ENCODE measurements around the gene RNF11.

Gene RNF11

DNA sequence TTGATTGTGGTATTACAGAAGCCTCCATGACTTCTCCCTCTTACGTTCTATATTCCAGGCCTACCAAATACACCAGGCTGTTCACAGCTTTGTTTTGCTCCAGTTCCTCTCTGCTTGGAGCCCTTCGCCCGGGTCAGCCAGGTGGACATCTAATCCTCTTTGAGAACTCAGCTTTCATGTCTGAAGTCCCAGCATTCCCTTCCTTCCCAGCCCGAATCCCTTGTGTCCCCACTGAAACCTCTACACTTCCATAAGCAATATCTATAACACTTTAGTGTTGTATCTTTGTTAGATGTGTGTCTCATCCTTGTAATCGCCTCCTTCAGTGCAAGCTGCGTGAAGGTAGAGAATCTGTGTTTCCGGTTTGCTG lies 1.9 kb downstream of the RNF11 start:
- Mint-ChIP-seq H3K36me3 (ENCODE audit: low read depth) (peaks cover under 1% of the 10 kb centered on the region), H3K4me3 (no peak overlapping the region), H3K27ac (no peak overlapping the region), H3K4me1 (peaks cover 41% of the 10 kb centered on the region), H3K9me3 (no peaks in the 10 kb centered on the region), H3K27me3 (ENCODE audit: low read depth) (no peaks in the 10 kb centered on the region)
- TF ChIP-seq CTCF (IDR thresholded peaks at IDR 0.05; ENCODE audit: unreplicated experiment in 3 of 3): no peak

GRCh38 chr1:51240084-51240483 lies 4.0 kb downstream of the RNF11 start:
- H3K27ac Mint-ChIP-seq: peak overlapping the region; percentile 62 to 91 (median 75)
- peak overlapping the region; percentile 65 to 79 (median 73) for H3K4me3 Mint-ChIP-seq
- no peaks in the 10 kb centered on the region for H3K9me3 Mint-ChIP-seq
- H3K27me3 Mint-ChIP-seq (ENCODE audit: low read depth): no peaks in the 10 kb centered on the region
- TF ChIP-seq CTCF (IDR thresholded peaks at IDR 0.05; ENCODE audit: unreplicated experiment in 3 of 3): no peak
- H3K4me1 Mint-ChIP-seq: peaks cover 50% of the 10 kb centered on the region
- H3K36me3 Mint-ChIP-seq (ENCODE audit: low read depth): peaks cover 3% of the 10 kb centered on the region

DNA sequence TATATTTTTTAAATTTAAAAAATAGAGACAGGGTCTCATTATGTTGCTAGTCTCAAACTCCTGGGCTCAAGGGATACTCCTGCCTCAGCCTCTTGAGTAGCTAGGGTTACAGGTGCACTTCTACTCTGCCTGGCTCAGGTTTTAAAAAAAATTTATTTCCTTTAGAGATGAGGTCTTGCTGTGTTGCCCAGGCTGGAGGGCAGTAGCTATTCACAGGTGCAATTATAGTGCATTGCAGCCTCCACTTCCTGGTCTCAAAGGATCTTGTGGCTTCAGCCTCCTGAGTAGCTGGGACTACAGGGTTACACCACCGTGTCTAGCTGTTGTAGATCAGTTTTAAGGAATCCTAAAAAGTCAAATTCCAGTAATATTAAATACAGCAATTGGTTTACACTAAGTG lies 5.0 kb downstream of the RNF11 start:
- no peak overlapping the region for H3K4me3 Mint-ChIP-seq
- TF ChIP-seq CTCF (IDR thresholded peaks at IDR 0.05; ENCODE audit: unreplicated experiment in 3 of 3): no peak
- no peaks in the 10 kb centered on the region for H3K9me3 Mint-ChIP-seq
- H3K27ac Mint-ChIP-seq: peak overlapping the region in 1 of 3 experiments; percentile 69
- no peaks in the 10 kb centered on the region for H3K27me3 Mint-ChIP-seq (ENCODE audit: low read depth)
- H3K36me3 Mint-ChIP-seq (ENCODE audit: low read depth): peaks cover 3% of the 10 kb centered on the region
- peaks cover 44% of the 10 kb centered on the region for H3K4me1 Mint-ChIP-seq

DNA sequence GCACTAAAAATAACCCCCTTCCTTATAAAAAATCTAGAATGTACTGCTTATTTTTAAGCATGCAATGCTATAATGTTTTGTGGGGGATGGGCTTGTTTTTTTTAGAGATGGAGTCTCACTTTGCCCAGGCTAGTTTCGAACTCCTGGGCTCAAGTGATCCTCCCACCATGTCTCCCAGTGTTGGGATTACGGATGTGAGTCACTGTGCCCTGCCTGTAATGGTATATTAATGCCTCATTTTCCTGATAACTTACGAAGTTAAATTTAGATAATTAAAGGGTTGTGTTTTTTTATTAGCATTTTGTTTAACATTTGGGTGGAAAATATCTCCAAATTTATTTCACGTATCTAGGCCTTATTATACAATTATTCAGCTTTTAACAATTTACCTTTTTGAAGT lies 6.5 kb downstream of the RNF11 start:
- Mint-ChIP-seq H3K36me3 (ENCODE audit: low read depth) (peaks cover 3% of the 10 kb centered on the region), H3K27ac (peak overlapping the region in 1 of 3 experiments; percentile 17), H3K9me3 (no peaks in the 10 kb centered on the region), H3K27me3 (ENCODE audit: low read depth) (no peaks in the 10 kb centered on the region), H3K4me3 (no peak overlapping the region), H3K4me1 (peaks cover 44% of the 10 kb centered on the region)
- no peak for TF ChIP-seq CTCF (IDR thresholded peaks at IDR 0.05; ENCODE audit: unreplicated experiment in 3 of 3)

GRCh38 chr1:51247022-51247421 lies 10.9 kb downstream of the RNF11 start:
- Mint-ChIP-seq H3K36me3 (ENCODE audit: low read depth) (peaks cover 9% of the 10 kb centered on the region), H3K27ac (no peak overlapping the region), H3K9me3 (no peaks in the 10 kb centered on the region), H3K4me3 (no peak overlapping the region), H3K27me3 (ENCODE audit: low read depth) (no peaks in the 10 kb centered on the region), H3K4me1 (peaks cover 18% of the 10 kb centered on the region)
- TF ChIP-seq CTCF (IDR thresholded peaks at IDR 0.05; ENCODE audit: unreplicated experiment in 3 of 3): no peak

GRCh38 chr1:51247499-51247898 lies 11.4 kb downstream of the RNF11 start:
- H3K27me3 Mint-ChIP-seq (ENCODE audit: low read depth): no peaks in the 10 kb centered on the region
- peak overlapping the region in 1 of 3 experiments; percentile 48 for H3K27ac Mint-ChIP-seq
- H3K4me3 Mint-ChIP-seq: no peak overlapping the region
- H3K36me3 Mint-ChIP-seq (ENCODE audit: low read depth): peaks cover 12% of the 10 kb centered on the region
- H3K4me1 Mint-ChIP-seq: peaks cover 18% of the 10 kb centered on the region
- H3K9me3 Mint-ChIP-seq: no peaks in the 10 kb centered on the region
- TF ChIP-seq CTCF (IDR thresholded peaks at IDR 0.05; ENCODE audit: unreplicated experiment in 3 of 3): no peak
